ENCODE results near the gene MTUS2.

- TF ChIP-seq POLR2AphosphoS5 (IDR thresholded peaks at IDR 0.05; ENCODE audit: low read depth, low read length) (no peak), POLR2A (IDR thresholded peaks at IDR 0.05; ENCODE audit: low read depth, low read length) (no peak), TAF1 (IDR thresholded peaks at IDR 0.05; ENCODE audit: low read depth, low read length) (no peak), SPI1 (IDR thresholded peaks at IDR 0.05; ENCODE audit: low read depth, low read length) (no peak)
Measured at GRCh38 chr13:29543230-29544215, 723.4 kb downstream of the MTUS2 start.
